Mononuclear cell (primary cell): ENCODE results near the gene BBS4. TPM values are rescaled to one million over a fixed set of nuclear protein-coding genes. Genes with fewer than 3 reads are reported as not detected.
"Not testable (repeated sequence)": the region's sequence is repeated elsewhere in the genome, so short reads cannot be mapped to it uniquely, and the experiment has no call there.

Source experiments
- H3K27me3 ChIP-seq: 2 replicates; pipeline ENCODE4 v1.6.0; 2011; ENCODE audit warnings: low read length, control low read depth; ENCODE audit not compliant: insufficient read depth
- H3K4me1 ChIP-seq: 2 replicates; pipeline ENCODE4 v1.5.1; 2011; ENCODE audit warnings: mild to moderate bottlenecking, low read length, control low read depth; ENCODE audit not compliant: insufficient read depth
- H3K4me3 ChIP-seq: 2 replicates; pipeline ENCODE4 v1.5.1; 2011; ENCODE audit warnings: mild to moderate bottlenecking, low read length, moderate library complexity
- H3K9me3 ChIP-seq: 2 replicates; pipeline ENCODE4 v1.5.1; 2011; ENCODE audit warnings: low read depth, mild to moderate bottlenecking, control low read depth, low read length
- total RNA-seq: library from RNA; depleted of rRNA; stranded (reverse); fragments of >200 nt; gene quantifications from one replicate; pipeline ENCODE4 v1.2.3, GENCODE V29; 2012

The BBS4 gene
- total RNA-seq = 6.4 TPM

DNA sequence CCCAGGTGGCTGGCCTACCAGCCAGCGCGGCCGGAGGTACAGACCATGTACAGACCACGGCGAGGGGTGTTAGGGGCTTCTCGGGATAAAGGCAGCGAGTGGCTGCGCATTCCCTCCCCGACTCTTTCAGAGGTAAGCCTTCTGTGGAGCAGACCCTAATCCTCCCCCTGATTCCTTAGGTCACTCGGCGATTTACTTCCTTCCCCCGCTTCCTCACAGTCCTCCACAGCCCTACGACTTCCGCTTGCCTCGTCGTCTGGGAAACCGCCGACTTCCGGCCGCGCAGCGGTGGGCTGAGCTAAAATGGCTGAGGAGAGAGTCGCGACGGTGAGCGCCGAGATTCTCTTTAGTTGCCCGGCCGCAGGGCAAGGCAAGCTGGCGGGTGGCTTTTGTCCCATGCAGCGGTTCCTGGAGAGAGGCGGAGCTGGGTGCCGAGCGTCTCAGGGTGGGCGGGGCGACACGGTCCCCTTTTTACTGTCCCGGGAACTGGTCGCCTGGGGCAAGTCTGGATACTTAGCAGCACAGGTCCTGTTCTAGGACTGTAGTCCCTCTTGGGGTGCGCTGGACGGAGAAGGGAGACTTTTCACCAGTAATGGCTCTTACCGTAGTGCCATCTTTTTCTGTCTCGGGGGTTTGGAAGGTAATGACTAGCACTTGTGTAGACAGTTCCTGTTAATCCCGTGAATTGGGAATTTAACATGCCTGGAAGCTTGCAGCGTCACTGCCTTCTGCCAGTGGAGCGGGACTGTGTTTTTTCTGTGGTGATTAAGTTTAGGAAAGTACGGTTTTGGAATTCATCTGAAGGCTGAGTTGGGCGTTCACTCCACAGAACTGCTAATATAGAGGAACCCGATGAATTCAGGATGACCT, at the start of gene BBS4, which contains the start of gene HIGD2B:
BBS4 (plus strand) TSS at position 283 of the 870 bp plus-strand sequence; CDS start at position 304, 21 bp downstream.
HIGD2B (minus strand) TSS at position 258 of the 870 bp plus-strand sequence. CDS start 9,808 bp downstream, outside the sequence.
- H3K4me3 ChIP-seq = peak within 1 kb of the TSS; percentile 74
- H3K4me1 ChIP-seq = peaks cover 16% of the 10 kb centered on the region
- H3K27me3 ChIP-seq = no peaks in the 10 kb centered on the region
- no peaks in the 10 kb centered on the region for H3K9me3 ChIP-seq

GRCh38 chr15:72636519-72637282, 49.3 kb upstream of the BBS4 start:
- not testable (repeated sequence) for H3K27me3 ChIP-seq, H3K4me3 ChIP-seq, H3K4me1 ChIP-seq, H3K9me3 ChIP-seq

DNA sequence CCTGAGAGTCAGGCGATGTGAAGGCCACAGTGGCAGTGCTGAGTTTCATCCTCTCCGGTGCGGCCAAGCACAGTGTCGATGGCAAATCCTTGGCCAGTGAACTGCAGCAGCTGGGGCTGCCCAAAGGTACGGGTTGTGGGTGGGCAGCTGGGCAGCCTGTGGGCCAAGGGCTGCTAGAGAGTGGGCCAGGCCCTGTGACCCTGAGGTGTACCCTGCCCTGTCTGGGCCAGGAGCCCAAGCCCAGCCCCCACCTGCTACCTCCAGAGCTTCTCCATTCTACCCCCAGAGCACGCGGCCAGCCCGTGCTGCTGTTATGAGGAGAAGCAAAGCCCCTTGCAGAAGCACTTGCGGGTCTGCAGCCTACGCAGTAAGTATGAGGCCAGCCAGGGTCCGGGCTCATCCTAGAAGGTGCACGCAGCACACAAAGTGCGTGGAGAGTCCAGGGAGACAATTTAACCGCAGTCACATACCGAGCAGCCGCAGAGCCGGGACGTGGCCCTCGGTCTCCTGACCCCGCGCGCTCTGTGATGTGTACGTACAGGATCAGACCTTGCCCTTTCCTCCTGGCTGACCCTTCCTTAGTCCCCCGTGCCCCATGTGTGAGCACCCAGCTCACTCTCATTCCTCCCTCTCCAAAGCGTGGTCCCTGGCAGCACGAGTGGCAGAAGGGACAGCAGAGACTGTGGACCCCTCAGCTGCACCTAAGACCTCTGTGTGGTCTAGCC, 46.1 kb upstream of the BBS4 start:
- H3K27me3 ChIP-seq, H3K4me1 ChIP-seq: not testable (repeated sequence)

DNA sequence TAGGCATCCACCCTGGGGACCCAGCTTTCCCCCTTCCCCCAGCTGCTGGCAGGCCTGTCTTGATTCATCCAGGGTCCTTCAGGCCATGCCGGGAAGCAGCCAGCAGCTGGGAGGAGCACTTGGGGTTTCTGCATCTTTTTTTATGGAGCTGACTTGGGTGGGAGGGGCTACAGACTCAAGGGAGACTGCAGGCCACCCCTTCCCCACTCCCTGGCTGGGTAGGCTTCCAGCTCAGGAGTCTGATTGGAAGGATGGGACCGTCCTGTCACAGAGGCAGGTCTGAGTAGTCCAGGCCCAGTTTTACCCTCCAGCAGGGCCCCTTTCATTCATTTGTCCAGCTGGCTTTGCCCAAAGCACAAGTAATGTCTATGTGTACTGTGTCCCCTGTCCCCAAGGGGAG, 43.7 kb upstream of the BBS4 start:
- not testable (repeated sequence) for H3K4me1 ChIP-seq, H3K4me3 ChIP-seq, H3K27me3 ChIP-seq, H3K9me3 ChIP-seq

More for the DNA sequence above, 46.1 kb upstream of the BBS4 start:
- H3K4me3 ChIP-seq, H3K9me3 ChIP-seq: not testable (repeated sequence)

DNA sequence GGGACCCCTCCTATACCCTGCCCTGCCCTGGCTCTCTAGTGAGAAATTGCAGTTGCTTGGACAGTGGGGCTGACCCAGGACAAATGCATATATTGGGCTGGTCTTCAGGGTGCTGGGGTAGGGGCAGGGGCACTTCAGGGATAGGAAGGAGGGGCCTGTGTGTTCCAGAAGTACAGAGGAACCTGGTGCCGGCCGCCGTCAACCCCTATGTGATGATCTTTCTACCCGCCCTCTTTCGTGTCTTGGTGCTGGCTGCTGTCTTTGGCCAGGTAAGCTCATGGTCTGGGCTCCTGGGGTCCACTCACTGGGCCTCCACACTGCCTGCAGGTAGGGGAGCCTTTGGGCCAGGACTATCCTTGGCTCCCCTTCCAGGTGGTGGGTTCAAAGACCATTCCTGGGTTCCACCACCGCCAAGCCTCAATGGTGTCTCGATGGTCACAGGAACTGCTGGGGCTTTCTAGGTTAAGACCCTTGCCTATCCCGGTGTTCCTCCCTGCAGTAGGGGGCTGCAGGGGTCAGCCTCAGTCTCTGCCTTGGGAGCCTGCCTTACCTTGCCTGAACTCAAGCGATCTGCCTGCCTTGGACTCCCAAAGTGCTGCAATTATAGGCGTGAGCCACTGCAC, 37.3 kb upstream of the BBS4 start:
- not testable (repeated sequence) for H3K9me3 ChIP-seq, H3K4me3 ChIP-seq, H3K4me1 ChIP-seq, H3K27me3 ChIP-seq

- not testable (repeated sequence) for H3K27me3 ChIP-seq, H3K4me3 ChIP-seq, H3K9me3 ChIP-seq, H3K4me1 ChIP-seq
Observed at GRCh38 chr15:72654397-72654796, 31.6 kb upstream of the BBS4 start, which contains the start of gene GOLGA6B. GOLGA6B (plus strand) TSS chr15:72654697; CDS start chr15:72654738, 41 bp downstream.

DNA sequence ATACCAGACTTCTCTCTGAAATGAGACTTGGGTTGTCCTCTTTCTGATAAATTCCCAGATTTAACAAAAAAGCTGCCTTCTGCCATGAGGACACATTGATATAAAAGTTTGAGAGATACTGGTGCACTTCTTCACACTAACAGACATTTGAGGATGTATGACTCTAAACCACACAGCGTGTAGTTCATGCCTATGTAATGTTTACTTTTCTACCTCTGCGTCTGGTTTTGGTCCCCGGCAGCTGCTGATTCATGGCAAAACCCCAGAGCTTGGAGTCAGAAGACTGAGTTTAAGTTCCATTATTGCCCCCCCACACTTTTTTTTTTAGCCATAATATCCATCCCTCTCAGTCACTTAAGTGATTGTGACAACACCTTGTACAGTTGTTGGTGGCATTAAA, 30.0 kb upstream of the BBS4 start:
- H3K4me1 ChIP-seq, H3K27me3 ChIP-seq, H3K4me3 ChIP-seq, H3K9me3 ChIP-seq: not testable (repeated sequence)

DNA sequence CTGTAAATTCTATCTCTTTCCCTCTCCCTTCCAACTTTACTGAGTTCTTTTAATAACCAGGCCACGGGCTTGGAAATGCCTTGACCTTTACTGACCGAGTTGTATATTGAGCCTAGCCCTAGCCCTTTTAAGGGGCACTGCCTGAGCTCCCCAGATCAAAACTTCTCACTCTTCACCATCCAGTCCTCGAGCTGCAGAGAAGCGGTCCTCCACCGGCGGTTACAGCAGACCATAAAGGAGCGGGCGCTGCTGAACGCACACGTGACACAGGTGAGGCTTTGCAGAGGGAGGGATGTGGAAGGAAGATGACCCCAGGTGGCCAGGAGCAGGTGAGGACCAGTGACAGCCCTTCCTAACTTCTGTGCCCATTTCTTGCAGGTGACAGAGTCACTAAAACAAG, 24.9 kb upstream of the BBS4 start:
- H3K4me1 ChIP-seq, H3K27me3 ChIP-seq, H3K9me3 ChIP-seq, H3K4me3 ChIP-seq: not testable (repeated sequence)

- H3K4me3 ChIP-seq, H3K4me1 ChIP-seq, H3K9me3 ChIP-seq, H3K27me3 ChIP-seq: not testable (repeated sequence)
Observed at GRCh38 chr15:72663931-72664330, 22.1 kb upstream of the BBS4 start.

DNA sequence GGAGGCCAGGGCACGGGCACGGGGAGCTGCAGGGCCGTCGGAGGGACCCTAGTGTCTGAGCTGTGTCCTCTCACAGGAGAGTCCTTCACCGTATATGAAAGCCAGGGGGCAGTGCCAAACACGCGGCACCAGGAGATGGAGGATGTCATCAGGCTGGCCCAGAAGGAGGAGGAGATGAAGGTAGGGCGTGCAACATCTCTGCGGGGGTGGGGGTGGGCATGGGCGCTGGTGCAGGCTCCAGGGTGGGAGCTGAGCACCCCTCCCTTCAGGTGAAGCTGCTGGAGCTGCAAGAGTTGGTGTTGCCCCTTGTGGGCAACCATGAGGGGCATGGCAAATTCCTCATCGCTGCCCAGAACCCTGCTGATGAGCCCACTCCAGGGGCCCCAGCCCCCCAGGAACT, 20.3 kb upstream of the BBS4 start:
- not testable (repeated sequence) for H3K4me3 ChIP-seq, H3K9me3 ChIP-seq, H3K27me3 ChIP-seq, H3K4me1 ChIP-seq

DNA sequence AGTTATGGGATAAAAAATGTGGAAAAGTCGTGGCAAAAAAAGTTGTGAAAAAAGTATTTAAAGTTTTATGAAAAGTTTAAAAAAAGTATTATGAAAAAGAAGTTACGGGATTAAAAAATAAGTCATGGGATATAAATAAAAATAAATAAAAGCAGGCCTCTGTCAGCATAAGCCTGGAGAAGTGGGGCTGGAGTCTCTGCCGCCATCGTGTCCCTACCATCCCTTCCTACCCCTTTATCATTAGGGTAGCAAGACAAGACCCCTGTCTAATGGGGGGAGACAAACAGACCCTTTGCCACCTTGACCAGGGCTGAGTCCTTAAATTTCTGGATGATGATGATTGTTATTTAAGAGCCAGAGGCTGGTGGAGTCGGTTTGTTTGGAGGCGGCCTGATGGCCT, 16.2 kb upstream of the BBS4 start:
- not testable (repeated sequence) for H3K9me3 ChIP-seq, H3K4me1 ChIP-seq, H3K4me3 ChIP-seq, H3K27me3 ChIP-seq

DNA sequence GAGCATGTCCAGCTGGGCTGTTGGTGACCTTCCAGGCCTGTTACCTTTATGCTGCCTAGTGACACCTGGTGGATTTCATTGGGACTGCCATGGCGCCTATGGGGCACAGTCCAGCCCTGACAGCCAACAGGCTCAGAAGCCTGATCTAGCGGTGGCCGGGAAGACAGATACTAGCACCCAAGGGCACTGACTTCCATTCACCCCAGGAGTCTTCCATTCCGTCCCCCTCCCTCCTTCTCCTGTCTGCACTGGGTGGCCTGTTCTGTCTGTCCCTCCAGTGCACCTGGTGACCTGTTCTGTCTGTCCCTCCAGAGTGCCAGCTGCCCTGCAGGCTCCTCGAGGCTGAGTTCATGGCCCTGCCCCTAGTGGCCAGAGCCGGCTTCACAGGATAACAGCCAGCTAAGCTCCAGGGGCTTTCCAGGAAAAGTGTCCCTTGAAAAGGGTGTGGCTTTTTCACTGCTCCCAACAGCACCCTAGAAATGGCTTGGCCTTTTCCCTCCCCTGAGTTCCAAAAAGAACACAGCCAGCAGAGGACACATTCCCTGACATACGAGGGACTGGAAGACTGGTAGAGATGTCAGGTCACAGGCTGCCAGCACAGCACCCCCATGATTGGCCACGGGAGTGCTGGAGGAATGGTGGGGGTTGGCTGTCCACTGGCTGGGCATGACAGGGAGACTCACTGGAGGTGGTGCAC, 15.2 kb upstream of the BBS4 start:
- not testable (repeated sequence) for H3K4me1 ChIP-seq, H3K4me3 ChIP-seq, H3K27me3 ChIP-seq, H3K9me3 ChIP-seq

GRCh38 chr15:72671525-72671924, 14.5 kb upstream of the BBS4 start:
- Histone ChIP-seq H3K27me3 (peaks cover 8% of the 10 kb centered on the region), H3K9me3 (no peaks in the 10 kb centered on the region), H3K4me3 (no peak overlapping the region), H3K4me1 (peaks cover 5% of the 10 kb centered on the region)

- H3K9me3 ChIP-seq = no peaks in the 10 kb centered on the region
- no peaks in the 10 kb centered on the region for H3K4me1 ChIP-seq
- H3K27me3 ChIP-seq = peaks cover 12% of the 10 kb centered on the region
- no peak overlapping the region for H3K4me3 ChIP-seq
Observed at GRCh38 chr15:72676838-72677237, 9.2 kb upstream of the BBS4 start.
